Endothelial cell of umbilical vein (primary cell): ENCODE results near the gene PLCG2. TPM values are rescaled to one million over a fixed set of nuclear protein-coding genes. Genes with fewer than 3 reads are reported as not detected.

ENCODE experiments used
- BruUV-seq: library from RNA; stranded (reverse); fragments of 400-500 nt; replicated peaks from 2 replicates; lab custom pipeline; 2021; lab: Mats Ljungman, UMichigan
- CTCF ChIA-PET: fragments of 300-600, 350-600 bp; sonication (Branson Sonifier 250); formaldehyde crosslinking; loops from one replicate; lab custom pipeline; 2021; ENCODE audit warnings: antibody characterized with exemption, inconsistent platforms; lab: Charles Lee
- POLR2A ChIA-PET: fragments of 300-600, 350-600 bp; sonication (Branson Sonifier 250); formaldehyde crosslinking; loops from one replicate; lab custom pipeline; 2021; ENCODE audit warnings: antibody characterized with exemption, inconsistent platforms; lab: Charles Lee
- DNase-seq: peaks from one replicate; pipeline ENCODE4 v3.0.0-alpha.2; 2011; ENCODE audit warnings: low read depth, low spot score
- FAIRE-seq: peaks from 2 replicates; lab custom pipeline; 2011; peaks lifted over from hg19 to GRCh38; lab: Jason Lieb, UNC
- H2AFZ ChIP-seq: 2 replicates; pipeline ENCODE4 v1.6.0; 2012; ENCODE audit warnings: low read depth, low read length, control low read depth, inconsistent platforms
- H3K27ac ChIP-seq: 2 replicates; pipeline ENCODE4 v1.5.1; 2011; ENCODE audit warnings: low read depth, mild to moderate bottlenecking, control low read depth, low read length, moderate library complexity; ENCODE audit not compliant: insufficient read depth
- H3K27me3 ChIP-seq, 2 experiments: 2 replicates each; pipeline versions ENCODE4 v1.6.0 to v1.6.1; 2011; ENCODE audit warnings: low read length in 2 of 2, mixed read lengths in 1 of 2; ENCODE audit not compliant: control insufficient read depth in 2 of 2, insufficient read depth in 2 of 2
- H3K36me3 ChIP-seq, 2 experiments: 2 replicates in 1 of 2; 3 replicates in 1 of 2; pipeline ENCODE4 v1.5.1; 2011; ENCODE audit warnings: low read length in 2 of 2, mild to moderate bottlenecking in 1 of 2, moderate library complexity in 1 of 2; ENCODE audit not compliant: control insufficient read depth in 2 of 2, insufficient read depth in 2 of 2; ENCODE audit errors: extremely low read depth in 1 of 2
- H3K4me1 ChIP-seq: 3 replicates; pipeline ENCODE4 v1.5.1; 2011; ENCODE audit warnings: mild to moderate bottlenecking, low read length; ENCODE audit not compliant: control insufficient read depth, insufficient read depth; ENCODE audit errors: extremely low read depth
- H3K4me2 ChIP-seq: 2 replicates; pipeline ENCODE4 v1.6.1; 2011; ENCODE audit warnings: low read length, control low read depth, mixed read lengths; ENCODE audit not compliant: insufficient read depth
- H3K4me3 ChIP-seq, 3 experiments: fragments of 200-600 bp in 1 of 3; sonication (generic), shearing (Covaris generic) in 1 of 3; replicated peaks in 1 of 3; 2 replicates each; pipeline ENCODE4 v1.5.1; 2011 to 2016; ENCODE audit warnings: control low read depth in 3 of 3, low read length in 3 of 3, mild to moderate bottlenecking in 2 of 3, inconsistent platforms in 1 of 3, low read depth in 1 of 3, moderate library complexity in 1 of 3; ENCODE audit not compliant: insufficient read depth in 1 of 3
- H3K79me2 ChIP-seq: 2 replicates; pipeline ENCODE4 v1.6.0; 2012; ENCODE audit warnings: low read length, inconsistent platforms; ENCODE audit not compliant: control insufficient read depth, insufficient read depth
- H3K9ac ChIP-seq: replicated peaks from 2 replicates; pipeline ENCODE3; 2011; ENCODE audit warnings: low read length, control low read depth; ENCODE audit not compliant: insufficient read depth; ENCODE audit errors: extremely low read depth
- H3K9me1 ChIP-seq: replicated peaks from 3 replicates; pipeline ENCODE4 v1.6.0; 2011; ENCODE audit warnings: mild to moderate bottlenecking, low read length; ENCODE audit not compliant: control insufficient read depth, insufficient read depth; ENCODE audit errors: extremely low read depth
- H3K9me3 ChIP-seq: replicated peaks from 2 replicates; pipeline ENCODE4 v1.5.1; 2012; ENCODE audit warnings: low read length, inconsistent platforms; ENCODE audit not compliant: control insufficient read depth, insufficient read depth
- H4K20me1 ChIP-seq: replicated peaks from 2 replicates; pipeline ENCODE3; 2011; ENCODE audit warnings: mild to moderate bottlenecking, low read length; ENCODE audit not compliant: control insufficient read depth, insufficient read depth; ENCODE audit errors: extremely low read depth
- CTCF ChIP-seq, 2 donors: IDR thresholded peaks; 1 replicate in 1 of 2; 2 replicates in 1 of 2; pipeline ENCODE4 v1.5.1; 2011; ENCODE audit warnings: low read length in 2 of 2, mild to moderate bottlenecking in 2 of 2, moderate library complexity in 2 of 2, control low read depth in 1 of 2, inconsistent platforms in 1 of 2, low read depth in 1 of 2; ENCODE audit not compliant: insufficient read depth in 1 of 2; ENCODE audit errors: extremely low read depth in 1 of 2
- EZH2 ChIP-seq: IDR thresholded peaks from 2 replicates; pipeline ENCODE4 v1.6.1; 2012; ENCODE audit warnings: borderline replicate concordance, low read depth, mild to moderate bottlenecking, moderate library complexity, low read length, inconsistent platforms; ENCODE audit not compliant: severe bottlenecking
- FOS ChIP-seq: IDR thresholded peaks from 2 replicates; pipeline ENCODE4 v1.6.1; 2011; ENCODE audit warnings: mild to moderate bottlenecking, low read length, moderate library complexity, borderline replicate concordance; ENCODE audit not compliant: insufficient read depth
- GATA2 ChIP-seq: IDR thresholded peaks from 2 replicates; pipeline ENCODE4 v1.7.0; 2011; ENCODE audit warnings: low read depth, mild to moderate bottlenecking, moderate library complexity, mixed read lengths, low read length; ENCODE audit not compliant: insufficient read length, insufficient read depth
- JUN ChIP-seq: IDR thresholded peaks from 2 replicates; pipeline ENCODE4 v1.6.1; 2011; ENCODE audit warnings: borderline replicate concordance, low read depth; ENCODE audit not compliant: insufficient read length, insufficient read depth
- MAX ChIP-seq: IDR thresholded peaks from 2 replicates; pipeline ENCODE4 v1.6.1; 2011; ENCODE audit not compliant: insufficient read depth, insufficient read length
- MYC ChIP-seq: IDR thresholded peaks from one replicate; pipeline ENCODE4 v1.6.1; 2011; ENCODE audit warnings: mild to moderate bottlenecking, low read depth, low read length
- POLR2A ChIP-seq: IDR thresholded peaks from 2 replicates; pipeline ENCODE4 v1.6.1; 2012; ENCODE audit warnings: low read depth, mild to moderate bottlenecking, control low read depth, low read length
- POLR2AphosphoS5 ChIP-seq: IDR thresholded peaks from 2 replicates; pipeline ENCODE4 v1.6.1; 2012; ENCODE audit warnings: low read depth, mild to moderate bottlenecking, control low read depth, low read length, moderate library complexity; ENCODE audit not compliant: insufficient read depth
- dilution Hi-C: fragments of 300-500 bp; cut with MboI; formaldehyde crosslinking; loops from one replicate; pipeline ENCODE4 v1.15.0; 2019; ENCODE audit warnings: low sequenced_read_pairs; ENCODE audit not compliant: extremely low pct_ligation_motif_present
- intact Hi-C: fragments of 100-400 bp; cut with micrococcal nuclease; formaldehyde crosslinking; loops from one replicate; pipeline ENCODE4 v1.10.0; 2022
- polyA plus RNA-seq, 4 experiments: library from polyadenylated mRNA; depleted of rRNA in 3 of 4; stranded (reverse) in 3 of 4; unstranded in 1 of 4; fragments of >200 nt; gene quantifications; 2 replicates each; pipeline versions ENCODE4 v1.2.1 to v1.2.3, GENCODE V29; 2011 to 2012; ENCODE audit warnings: missing spikeins in 1 of 4
- total RNA-seq: library from RNA; stranded (reverse); gene quantifications from 2 replicates; pipeline ENCODE4 v1.2.3, GENCODE V29; 2021

The PLCG2 gene
- total and polyA plus RNA-seq, 2 donors (not counting 3 experiments of a cell fraction or from before 2014, with no cell fraction given): 10.8 to 13.6 TPM

GRCh38 chr16:81869326-81869725 is 90.2 kb downstream of the PLCG2 start:
- H3K4me2 ChIP-seq: no peak overlapping the region
- TF ChIP-seq GATA2 (no peak), POLR2A (no peak), CTCF (IDR thresholded peaks at IDR 0.05; ENCODE audit: extremely low read depth in 1 of 2, insufficient read depth in 1 of 2, low read depth in 1 of 2, low read length in 2 of 2) (no peak), MAX (no peak), POLR2AphosphoS5 (no peak), JUN (no peak), MYC (no peak), EZH2 (no peak), FOS (no peak)
- ChIA-PET CTCF (interaction anchor here (0.7 kb wide), 1 partner anchor 9 kb away, joined by 3 read pairs; no protein-coding TSS in a partner anchor), POLR2A (no interaction called here)
- no peak overlapping the region for H3K27ac ChIP-seq
- H3K79me2 ChIP-seq: no peaks in the 10 kb centered on the region
- H3K4me3 ChIP-seq: no peak overlapping the region
- FAIRE-seq (no peak), DNase-seq (no peak)
- no peaks in the 10 kb centered on the region for H4K20me1 ChIP-seq
- dilution Hi-C loops (no loop called here), intact Hi-C loops (no loop called here)
- no peaks in the 10 kb centered on the region for H3K36me3 ChIP-seq
- no peaks in the 10 kb centered on the region for H3K9me3 ChIP-seq
- H3K27me3 ChIP-seq: no peaks in the 10 kb centered on the region
- H2AFZ ChIP-seq: no peak overlapping the region
- H3K4me1 ChIP-seq: peaks cover 23% of the 10 kb centered on the region
- H3K9me1 ChIP-seq: no peaks in the 10 kb centered on the region
- H3K9ac ChIP-seq: no peak overlapping the region
- no TSS peak for BruUV-seq
